HG03066 (cell line): ENCODE measurements around the gene IRAK3.
"Not testable (repeated sequence)": the region's sequence is repeated elsewhere in the genome, so short reads cannot be mapped to it uniquely, and the experiment has no call there.

ENCODE experiments used
- ATAC-seq: cut with Tn5 transposase; IDR thresholded peaks from one replicate; pipeline ENCODE4 v1.9.1; 2021; ENCODE audit warnings: low read depth; ENCODE audit not compliant: unreplicated experiment

The IRAK3 gene

DNA sequence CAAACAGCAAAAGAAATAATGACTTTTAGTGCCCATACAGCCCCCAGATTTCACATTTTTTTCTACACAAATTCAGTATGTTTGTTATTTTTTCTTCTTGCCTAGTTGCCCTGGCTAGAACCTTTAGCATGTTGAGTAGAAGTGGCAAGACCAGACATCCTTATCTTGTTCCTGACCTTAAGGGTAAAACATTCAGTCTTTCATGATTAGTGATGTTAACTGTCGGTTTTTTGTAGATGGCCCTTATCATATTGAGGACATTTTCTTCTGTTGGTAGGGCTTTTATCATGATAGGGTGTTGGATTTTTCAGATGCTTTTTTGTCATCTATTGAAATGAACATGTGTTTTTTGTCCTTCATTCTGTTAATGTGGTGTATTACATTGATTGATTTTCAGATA is 17.1 kb downstream of the IRAK3 start:
- no peak for ATAC-seq

DNA sequence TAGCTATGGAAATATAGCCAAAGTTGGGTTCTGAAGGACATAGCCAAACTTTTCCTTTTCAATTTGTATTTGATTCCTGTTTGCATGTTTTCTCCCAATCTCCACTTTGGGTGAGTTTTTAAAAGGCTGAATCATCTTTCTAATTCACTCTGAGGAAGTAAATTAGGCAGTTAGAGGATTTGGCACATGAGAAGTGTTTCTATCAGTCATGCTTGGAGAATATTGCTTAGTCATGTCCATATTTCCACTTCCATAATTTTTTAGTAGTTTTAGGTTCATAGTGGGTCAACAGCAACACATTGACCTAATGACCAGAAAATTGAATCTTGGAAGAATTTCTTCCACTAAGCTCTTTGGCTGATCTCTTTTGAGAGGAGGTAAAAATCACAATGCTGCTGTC is 21.8 kb downstream of the IRAK3 start:
- ATAC-seq = no peak

DNA sequence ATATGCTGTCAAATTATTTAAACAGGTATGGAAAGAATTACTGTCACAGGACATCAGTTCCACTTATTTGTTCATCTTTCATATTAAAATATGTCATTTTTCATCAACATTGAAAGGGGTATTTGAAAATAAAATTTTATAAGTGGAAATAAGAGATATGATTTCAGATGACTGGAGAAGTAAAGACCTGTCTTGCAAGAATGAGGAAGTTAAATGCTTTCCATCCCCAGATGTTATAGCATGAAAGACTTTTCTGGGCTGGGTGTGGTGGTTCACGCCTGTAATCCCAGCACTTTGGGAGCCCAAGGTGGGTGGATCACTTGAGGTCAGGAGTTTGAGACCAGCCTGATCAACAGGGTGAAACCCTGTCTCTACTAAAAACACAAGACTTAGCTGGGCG is 22.6 kb downstream of the IRAK3 start:
- ATAC-seq = not testable (repeated sequence)

DNA sequence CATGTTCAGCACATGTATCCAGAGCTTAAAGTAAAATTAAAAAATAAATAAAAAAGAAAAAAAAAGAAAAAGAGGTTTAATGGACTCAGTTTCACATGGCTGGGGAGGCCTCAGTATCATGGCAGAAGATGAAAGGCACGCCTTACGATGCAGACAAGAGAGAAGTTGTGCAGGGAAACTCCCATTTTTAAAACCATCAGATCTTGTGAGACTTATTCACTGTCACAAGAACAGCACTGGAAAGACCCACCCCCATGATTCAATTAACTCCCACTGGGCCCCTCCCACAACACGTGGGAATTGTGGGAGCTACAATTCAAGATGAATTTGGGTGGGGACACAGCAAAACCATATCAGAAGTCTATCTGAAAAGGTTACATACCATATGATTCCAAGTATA is 24.0 kb downstream of the IRAK3 start:
- not testable (repeated sequence) for ATAC-seq

DNA sequence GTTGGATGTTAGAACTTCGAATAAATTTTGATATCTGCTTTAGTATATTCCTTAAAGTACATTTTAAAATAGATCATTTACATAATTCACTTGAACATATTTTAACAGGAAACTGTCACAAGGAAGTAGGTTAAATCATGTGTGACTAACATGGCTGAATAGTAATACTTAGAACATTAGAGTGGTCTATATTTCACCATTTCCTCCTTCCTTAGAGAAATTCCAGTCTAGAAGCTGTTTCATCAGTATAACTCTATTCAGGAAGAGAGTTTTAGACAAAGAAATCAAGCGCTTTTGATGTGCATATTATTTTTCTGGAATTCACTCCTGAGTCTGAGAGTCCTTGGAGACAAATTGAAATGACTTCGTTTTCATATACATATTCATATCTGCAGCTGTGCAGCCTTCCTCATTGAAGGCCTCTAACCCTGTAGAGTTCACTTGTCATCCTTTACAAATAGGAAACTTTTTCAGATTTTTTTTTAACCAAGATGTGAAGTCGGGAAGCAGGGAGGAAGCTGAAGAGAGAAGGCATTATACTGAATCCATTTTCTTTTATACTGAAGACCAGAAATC is 28.4 kb downstream of the IRAK3 start:
- ATAC-seq = no peak

DNA sequence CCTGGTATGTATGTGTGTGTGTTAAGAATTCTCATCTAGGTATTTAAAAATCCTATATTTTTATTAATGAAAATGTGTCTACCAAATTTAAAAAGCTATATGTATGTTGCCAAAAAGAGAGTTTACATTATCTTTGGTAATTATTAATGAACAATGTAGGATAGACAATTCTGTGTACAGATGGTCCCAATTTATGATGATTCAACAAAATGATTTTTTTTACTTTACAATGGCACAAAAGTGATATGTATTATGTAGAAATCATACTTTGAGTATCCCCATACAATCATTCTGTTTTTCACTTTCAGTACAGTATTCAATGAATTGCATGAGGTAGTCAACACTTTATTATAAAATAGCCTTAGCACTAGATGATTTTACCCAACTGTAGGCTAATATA is 39.4 kb downstream of the IRAK3 start:
- no peak for ATAC-seq

DNA sequence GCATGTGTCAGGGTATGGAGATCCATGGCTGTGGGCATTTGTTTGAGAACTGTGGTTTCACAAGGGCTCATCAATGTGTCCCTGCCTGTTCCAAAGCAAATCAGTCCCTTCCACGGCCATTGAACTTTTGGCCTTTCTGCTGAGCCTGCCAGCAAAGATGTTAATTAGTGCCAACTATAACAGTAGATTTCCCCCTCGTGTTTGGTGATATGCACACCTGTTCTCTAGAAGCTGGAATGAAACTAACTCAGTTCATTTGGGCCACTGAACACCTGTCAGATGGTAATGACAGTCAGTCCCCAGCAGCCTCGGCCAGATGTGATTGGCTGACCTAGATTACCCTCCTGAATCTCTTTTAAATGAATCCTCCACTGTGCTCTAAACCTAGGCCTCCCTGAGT is 43.2 kb downstream of the IRAK3 start:
- ATAC-seq = no peak

DNA sequence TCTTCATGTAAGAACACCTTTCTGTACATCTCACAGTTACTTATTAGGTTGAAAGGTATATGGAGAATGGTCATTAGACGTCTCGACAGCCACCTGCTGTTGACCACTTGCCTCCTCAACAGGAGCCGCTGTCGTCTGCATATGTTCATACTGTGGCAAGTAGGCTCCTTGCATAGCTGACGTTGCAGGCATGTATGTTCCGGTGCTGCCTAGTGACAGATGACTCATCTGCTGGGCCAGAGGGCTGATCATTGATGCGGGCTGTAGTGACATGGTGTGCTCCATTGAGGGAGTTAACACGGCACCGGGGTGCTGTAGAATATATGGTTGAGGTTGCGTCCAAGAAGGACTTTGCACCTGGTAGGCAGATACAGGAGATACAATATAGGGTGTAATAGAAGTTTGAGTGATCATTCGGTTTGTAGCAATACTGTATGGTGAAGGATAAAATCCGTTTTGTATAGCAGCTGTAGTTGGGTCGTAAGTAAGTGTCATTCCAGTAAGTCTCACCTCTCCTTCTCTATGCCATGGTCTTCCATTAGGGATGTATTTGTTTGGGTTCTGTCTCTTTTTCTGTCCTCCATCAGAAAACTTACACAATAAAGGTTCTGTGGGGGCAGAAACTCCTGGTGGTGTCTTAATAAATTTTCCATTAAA is 45.2 kb downstream of the IRAK3 start:
- ATAC-seq = peak; percentile 59

DNA sequence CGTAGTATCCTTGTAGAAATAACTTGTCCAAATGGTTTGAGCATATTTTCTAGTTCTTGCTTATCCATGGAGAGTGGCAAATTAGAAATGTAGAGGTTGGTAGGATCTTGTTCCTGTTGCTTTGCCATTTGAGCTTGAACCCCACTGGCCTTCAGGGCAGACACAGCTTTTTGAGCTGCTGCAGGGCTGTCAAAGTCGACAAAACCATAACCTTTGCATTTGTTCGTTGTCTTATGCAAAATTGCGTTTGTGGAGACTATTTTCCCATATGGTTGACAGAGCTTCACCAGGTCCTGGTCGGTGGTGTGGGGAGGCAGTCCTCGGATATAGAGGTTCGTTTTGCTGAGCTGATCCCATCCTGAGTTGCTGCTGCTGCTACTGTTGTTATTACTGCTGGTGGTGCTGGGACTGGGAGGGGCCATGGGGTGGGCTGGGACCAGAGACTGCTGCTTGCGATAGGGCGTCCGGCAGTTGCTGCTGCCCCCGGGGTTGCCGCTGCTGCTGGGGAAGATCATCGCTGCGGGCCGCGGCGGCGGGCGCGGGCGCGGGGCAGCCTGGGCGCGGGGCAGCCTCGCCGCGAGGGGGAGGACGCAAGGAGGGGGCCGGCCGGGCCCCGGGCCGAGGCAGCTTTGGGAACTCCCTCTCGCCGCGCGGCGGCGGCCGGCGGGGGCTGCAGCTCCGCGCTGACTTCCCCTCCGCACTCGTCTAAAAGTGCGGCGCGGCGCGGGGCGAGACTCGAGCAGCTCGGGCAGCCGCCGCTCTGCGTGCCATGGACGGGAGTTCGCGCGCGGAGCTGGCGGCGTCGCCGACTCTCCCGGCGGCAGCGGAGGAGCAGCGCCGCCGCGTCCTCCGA is 46.0 kb downstream of the IRAK3 start:
- peak; percentile 55 for ATAC-seq

DNA sequence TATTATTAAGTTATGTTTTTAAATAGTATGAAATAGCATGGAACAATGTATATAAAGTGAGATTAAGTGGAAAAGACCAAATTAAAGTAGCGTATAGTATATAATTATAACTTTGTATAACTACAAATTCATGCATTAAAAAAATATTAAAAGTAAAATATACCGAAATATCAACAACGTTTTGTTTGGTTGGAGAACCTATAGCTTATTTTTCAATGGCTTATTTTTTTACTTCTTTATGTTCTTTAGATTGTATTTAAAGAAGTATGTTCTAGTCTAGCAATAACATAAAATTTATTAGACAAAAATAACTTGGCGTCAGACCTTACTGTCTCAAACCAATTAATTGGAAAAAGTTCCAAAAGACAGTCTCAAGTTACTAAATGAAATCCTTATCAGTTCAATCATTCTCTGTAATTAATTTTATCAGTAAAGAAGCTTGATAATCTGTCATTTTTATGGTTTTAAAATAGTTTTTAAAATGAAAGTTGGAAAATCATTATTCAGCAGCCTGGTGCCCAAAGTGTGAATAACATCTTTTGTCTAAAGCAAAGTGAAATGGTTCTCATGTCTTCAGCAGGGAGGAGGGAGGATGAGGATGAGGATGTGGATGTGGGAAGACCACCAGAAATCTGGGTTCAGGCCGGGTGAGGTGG is 46.7 kb downstream of the IRAK3 start:
- no peak for ATAC-seq

DNA sequence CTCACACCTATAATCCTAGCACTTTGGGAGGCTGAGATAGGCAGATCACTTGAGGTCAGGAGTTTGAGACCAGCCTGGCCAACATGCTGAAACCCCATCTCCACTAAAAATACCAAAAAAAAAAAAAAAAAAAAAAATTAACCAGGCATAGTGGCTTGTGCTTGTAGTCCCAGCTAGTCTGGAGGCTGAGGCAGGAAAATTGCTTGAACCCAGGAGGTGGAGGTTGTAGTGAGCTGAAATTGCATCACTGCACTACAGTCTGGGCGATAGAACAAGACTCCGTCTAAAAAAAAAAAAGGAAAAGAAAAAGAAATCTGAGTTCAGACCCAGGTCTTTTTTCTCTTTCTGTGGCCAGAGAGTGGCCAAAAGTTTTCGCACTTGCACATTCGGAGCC is 47.3 kb downstream of the IRAK3 start:
- ATAC-seq = not testable (repeated sequence)

DNA sequence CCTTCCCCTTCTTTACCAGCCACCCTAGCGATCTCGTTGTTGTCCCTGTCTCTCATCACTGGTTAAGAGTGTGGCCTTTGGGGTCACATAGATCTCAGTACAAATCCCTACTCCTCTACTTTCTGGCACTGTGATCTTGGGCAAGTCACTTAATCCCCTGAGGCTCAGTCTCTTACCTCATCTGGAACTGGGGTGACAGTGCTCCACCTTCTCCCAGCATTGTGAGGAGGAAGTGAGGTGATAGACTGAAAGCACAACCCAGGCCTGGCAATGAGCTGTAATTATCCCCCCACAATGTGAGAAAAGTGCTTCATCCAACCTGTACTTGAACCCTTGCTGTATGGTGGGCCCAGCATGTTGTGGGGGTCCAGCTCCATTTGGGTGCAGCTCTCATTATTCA is 48.0 kb downstream of the IRAK3 start:
- ATAC-seq = no peak

DNA sequence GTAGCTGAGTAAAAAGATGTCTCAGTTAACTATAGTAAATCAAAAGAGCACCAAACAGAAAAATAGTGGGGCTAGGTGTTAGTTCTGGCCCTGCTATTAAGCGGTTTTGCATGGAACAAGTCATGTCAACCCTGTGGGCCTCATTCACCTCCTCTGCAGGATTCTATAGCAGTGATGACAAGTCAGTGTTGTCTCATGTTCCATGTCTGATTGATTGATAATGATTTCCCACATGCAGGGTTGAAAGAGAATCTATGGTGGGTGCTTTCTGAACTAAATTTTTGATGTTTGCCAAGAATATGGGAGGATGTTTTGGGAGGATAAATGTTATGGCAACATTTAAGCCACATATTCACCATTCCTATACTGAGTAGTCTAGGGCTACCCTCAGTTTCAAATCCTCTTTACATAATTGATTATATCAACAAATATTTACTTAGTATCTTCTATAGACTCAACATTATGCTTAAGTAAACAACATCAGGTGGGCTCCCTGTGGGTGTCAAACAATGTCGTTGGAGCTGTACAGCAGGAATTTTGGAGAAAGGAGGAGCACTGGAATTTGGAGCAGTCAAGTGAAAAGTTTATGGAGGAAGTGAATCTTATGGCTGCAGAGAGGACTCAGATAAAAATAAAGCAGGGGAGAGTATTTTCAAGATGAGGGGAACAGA is 48.6 kb downstream of the IRAK3 start:
- no peak for ATAC-seq

DNA sequence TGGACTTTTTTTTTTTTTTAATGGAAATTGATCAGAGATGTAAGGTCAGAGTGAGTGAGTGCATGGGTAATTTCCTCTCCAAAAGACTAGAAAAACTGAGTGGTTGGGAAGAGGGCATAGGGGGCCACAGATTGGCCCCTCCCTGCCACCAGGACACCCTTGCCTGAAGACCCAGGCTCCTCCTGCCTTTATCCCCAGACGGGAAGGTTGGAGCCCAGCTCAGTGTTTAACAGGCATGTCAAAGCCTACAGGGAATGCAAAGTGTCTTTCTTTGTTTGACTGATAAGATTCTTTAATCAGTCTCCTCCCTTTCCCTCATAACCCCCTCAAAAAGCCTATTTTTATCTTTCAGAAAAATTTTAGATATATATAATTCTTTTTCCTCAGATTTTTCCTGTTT is 50.3 kb downstream of the IRAK3 start:
- no peak for ATAC-seq

DNA sequence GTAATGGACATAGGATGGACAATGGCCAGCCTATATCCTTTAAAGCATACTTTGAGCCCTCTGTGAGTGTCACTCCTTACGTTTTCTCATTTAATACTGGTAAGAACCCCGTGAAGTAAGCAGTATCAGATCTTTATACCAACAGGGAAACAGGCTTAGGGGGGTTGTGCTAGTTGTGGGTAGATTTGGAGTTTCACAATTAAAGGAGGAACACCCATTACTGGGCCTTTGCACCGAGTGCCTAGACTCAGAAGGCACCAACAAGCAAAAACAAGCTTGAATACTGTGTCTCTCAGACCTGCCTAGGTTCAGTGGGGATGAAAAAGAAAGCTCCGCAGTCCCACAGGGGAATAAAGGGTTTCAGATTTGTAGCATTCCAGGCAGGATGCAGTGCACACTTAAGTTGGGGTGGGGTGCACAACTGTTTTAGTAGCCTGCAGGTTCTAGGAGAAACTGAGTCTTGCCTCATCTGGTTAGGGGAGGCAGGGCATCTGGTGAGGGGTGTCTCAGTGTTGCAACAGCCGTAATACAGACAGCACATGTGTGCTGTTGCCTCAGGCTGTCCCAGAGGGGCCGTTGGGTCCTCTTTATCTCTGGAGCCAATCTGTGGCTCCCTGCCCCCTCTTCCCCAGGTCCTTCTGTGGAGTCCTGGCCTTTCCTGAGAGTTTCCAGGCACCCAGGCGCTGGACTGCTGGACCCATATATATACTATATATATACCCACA is 51.2 kb downstream of the IRAK3 start:
- no peak for ATAC-seq

DNA sequence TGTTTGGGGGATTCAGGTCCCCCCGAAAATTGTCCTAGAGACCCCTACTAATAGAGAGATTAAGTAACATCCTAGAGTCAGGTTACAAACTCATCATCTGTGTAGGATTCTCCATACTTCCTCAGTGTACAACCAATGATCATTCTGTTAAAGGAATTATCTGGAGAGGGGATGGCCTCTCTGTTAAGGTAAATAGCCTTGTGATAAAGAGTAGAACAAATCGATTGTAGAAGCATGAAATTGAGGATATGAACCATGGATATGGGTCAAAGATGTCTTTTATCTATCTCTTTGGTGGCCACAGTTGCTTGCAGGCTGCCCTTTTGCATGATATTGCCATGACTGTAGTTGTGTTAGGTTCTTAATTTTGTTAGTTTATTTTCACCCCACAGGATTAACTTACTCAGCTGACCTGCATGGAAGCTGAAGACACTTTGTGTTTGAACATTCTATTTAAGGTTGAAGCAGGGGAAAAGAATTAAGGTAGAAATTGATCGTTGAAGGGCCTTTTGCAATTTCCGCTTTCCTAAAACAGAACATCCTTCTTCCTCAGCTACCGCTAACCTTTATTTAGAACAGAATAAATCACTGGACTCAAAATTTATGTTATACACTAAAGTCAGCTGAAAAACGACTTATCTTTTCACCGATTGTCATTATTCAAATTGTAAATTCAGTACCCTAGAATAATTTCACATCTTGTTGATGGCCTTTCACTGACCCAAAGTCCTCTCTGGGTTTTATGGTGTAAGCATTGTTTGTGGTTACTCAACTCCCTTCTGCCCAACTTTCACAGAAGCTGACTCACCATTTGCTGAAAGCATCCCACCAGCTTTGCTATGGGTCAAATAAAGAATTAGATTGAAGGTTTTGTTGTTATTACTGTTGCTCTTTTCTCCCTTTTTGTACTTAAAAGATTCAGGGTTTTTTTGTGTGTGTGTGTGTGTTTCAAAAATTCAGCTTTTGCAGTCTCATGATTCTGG is 52.3 kb downstream of the IRAK3 start:
- no peak for ATAC-seq

DNA sequence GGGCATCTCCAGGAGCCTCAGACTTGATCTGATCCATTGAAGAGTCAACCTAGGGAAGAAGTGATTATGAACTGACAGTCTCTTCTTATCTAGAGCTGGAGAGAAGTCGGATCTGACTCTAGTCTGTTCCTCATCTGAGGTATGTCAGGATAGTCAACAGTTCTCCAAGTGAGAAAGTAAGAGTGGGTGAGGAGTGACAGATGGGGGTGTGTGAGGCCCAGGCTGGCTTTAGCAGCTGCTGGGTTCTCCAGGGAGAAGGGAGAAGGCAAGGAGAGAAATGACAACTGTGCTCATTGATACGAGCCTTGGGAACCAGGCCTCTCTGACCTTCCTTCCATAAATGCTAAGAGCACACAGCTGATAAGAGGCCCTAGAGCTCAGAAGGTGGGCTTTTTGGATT is 53.3 kb downstream of the IRAK3 start:
- no peak for ATAC-seq

DNA sequence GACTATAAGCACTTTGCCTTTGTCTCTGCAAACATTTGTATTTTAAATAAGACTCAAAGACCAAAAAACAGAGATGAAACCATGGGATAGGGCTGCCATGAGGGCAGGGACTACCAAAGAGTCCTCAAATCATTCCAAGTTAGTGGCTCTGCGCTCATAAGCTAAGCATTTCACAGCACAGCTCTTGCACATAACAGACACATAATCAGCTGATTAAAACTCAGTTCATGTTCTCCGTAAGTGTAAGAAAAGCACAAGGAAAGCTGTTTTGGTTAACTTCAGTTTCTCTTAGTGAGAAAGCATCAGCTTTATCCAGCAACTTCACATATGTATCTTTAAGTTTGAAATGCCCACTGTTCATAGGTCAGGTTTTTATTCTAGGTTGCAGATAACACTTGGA is 54.9 kb downstream of the IRAK3 start:
- no peak for ATAC-seq

DNA sequence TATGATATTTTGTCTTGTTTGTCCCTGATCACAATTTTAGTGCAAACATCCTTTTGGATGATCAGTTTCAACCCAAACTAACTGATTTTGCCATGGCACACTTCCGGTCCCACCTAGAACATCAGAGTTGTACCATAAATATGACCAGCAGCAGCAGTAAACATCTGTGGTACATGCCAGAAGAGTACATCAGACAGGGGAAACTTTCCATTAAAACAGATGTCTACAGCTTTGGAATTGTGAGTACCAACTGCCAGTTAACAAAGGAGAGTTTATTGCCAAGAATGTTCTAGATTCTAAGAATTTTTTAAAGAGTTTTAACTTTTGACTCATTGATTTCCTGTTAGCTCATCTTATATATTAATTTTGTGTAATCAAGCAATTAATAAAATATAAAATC is 55.4 kb downstream of the IRAK3 start:
- ATAC-seq = no peak
